Gastrocnemius medialis (tissue), 4 donors: ENCODE measurements around the gene SLC9C1. TPM values are rescaled to one million over a fixed set of nuclear protein-coding genes. Genes with fewer than 3 reads are reported as not detected.

Source experiments
- ATAC-seq, 2 donors: fragments of 150-250 bp; one replicate each; pipeline ENCODE4 v1.9.1; 2016
- DNase-seq, 2 donors: peaks; one replicate each; pipeline ENCODE4 v3.0.0-alpha.2; 2019
- H3K27ac ChIP-seq, 4 donors: fragments of 200-600 bp; sonication (generic); 1 replicate in 1 of 4; 2 replicates in 3 of 4; pipeline ENCODE4 v1.5.1; 2016 to 2018; ENCODE audit warnings: mild to moderate bottlenecking in 2 of 4, moderate library complexity in 1 of 4
- H3K27me3 ChIP-seq, 3 donors: fragments of 200-600 bp; sonication (generic) in 2 of 3; 1 replicate in 1 of 3; 2 replicates in 2 of 3; pipeline versions ENCODE4 v1.5.1 to v1.6.0; 2016 to 2019; ENCODE audit warnings: mild to moderate bottlenecking in 1 of 3, moderate library complexity in 1 of 3
- H3K36me3 ChIP-seq, 2 donors: fragments of 200-600 bp; sonication (generic) in 1 of 2; one replicate each; pipeline ENCODE4 v1.5.1; 2017 to 2018
- H3K4me1 ChIP-seq, 2 donors: fragments of 200-600 bp; sonication (generic) in 1 of 2; one replicate each; pipeline ENCODE4 v1.5.1; 2016 to 2017; ENCODE audit warnings: mild to moderate bottlenecking in 2 of 2
- H3K4me3 ChIP-seq, 4 donors: fragments of 200-600 bp; sonication (generic) in 3 of 4; 1 replicate in 1 of 4; 2 replicates in 3 of 4; pipeline ENCODE4 v1.5.1; 2016 to 2019; ENCODE audit warnings: mild to moderate bottlenecking in 2 of 4
- H3K9me3 ChIP-seq, 3 donors: fragments of 200-600 bp; sonication (generic) in 2 of 3; 1 replicate in 1 of 3; 2 replicates in 2 of 3; pipeline ENCODE4 v1.5.1; 2016 to 2019
- POLR2A ChIP-seq, 2 donors: fragments of 450-650 bp; IDR thresholded peaks; one replicate each; pipeline ENCODE4 v1.6.1; 2017; ENCODE audit warnings: antibody characterized with exemption in 2 of 2, mild to moderate bottlenecking in 2 of 2, moderate library complexity in 2 of 2
- in situ Hi-C, 4 donors: fragments of 200-750 bp; cut with MboI; loops; one replicate each; pipeline versions ENCODE4 v1.15.0 to v1.8.0; 2017; ENCODE audit warnings: low sequenced_read_pairs in 4 of 4
- intact Hi-C: fragments of 100-400 bp; cut with DNase I; formaldehyde crosslinking; loops from one replicate; pipeline ENCODE4 v1.15.1; 2023; ENCODE audit warnings: low total_unique reads
- total RNA-seq, 4 donors: library from RNA; depleted of rRNA; stranded (reverse); fragments of >200 nt; gene quantifications; one replicate each; pipeline versions ENCODE4 v1.1.0 to v1.2.3, GENCODE V29; 2016
- TF ChIP-seq, protein P1 (sequence below), 5 experiments: fragments of 450-650 bp in 3 of 5; fragments of 200-600 bp in 2 of 5; sonication (generic) in 2 of 5; IDR thresholded peaks in 4 of 5; conservative IDR thresholded peaks in 1 of 5; 1 replicate in 4 of 5; 2 replicates in 1 of 5; pipeline ENCODE4 v1.5.1; 2016 to 2019; ENCODE audit warnings: antibody characterized with exemption in 5 of 5, mild to moderate bottlenecking in 3 of 5, moderate library complexity in 3 of 5

The SLC9C1 gene
- total RNA-seq, 4 donors from 2014 or later = not detected

DNA sequence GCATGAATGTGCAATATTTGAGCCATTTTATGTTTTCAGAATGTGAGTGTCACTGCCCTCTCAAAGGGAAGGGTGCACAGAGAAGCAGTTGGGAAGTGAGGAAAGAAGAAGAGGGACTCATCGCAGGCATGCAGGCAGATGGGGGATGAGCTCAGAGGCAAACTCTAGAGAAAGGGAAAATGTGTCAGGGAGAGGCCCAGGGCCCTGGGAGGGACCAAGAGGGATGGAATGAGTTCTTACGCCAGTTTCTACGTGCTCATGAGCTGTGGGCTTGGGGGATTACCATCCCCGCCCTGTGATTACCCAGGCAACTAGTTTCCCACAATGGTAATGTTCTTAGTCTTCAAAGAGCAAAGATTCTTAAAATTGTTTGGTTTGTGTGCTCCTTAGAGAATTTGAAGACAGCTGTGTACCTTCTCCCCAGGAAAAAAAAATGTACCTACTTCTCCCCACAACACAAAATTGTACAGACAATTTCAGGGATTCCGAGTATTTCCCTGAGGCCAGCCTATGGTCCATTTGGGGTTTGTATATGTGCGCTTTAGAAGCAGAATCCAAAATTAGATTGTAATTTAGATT lies 178.8 kb downstream of the SLC9C1 start:
- intact Hi-C loops = loop anchor here (10.0 kb wide), 1 partner anchor 420 kb away; no protein-coding TSS in a partner anchor
- ATAC-seq (no peak), DNase-seq (no peak)
- no peaks in the 10 kb centered on the region for H3K36me3 ChIP-seq
- H3K27me3 ChIP-seq = no peaks in the 10 kb centered on the region
- H3K9me3 ChIP-seq = no peaks in the 10 kb centered on the region
- in situ Hi-C loops = loop anchor here in 1 of 4 donors (25.0 kb wide), 1 partner anchor 397 kb away; no protein-coding TSS in a partner anchor
- H3K4me3 ChIP-seq = no peak overlapping the region
- no peak for TF ChIP-seq POLR2A (IDR thresholded peaks at IDR 0.05)
- TF ChIP-seq, protein P1, sequence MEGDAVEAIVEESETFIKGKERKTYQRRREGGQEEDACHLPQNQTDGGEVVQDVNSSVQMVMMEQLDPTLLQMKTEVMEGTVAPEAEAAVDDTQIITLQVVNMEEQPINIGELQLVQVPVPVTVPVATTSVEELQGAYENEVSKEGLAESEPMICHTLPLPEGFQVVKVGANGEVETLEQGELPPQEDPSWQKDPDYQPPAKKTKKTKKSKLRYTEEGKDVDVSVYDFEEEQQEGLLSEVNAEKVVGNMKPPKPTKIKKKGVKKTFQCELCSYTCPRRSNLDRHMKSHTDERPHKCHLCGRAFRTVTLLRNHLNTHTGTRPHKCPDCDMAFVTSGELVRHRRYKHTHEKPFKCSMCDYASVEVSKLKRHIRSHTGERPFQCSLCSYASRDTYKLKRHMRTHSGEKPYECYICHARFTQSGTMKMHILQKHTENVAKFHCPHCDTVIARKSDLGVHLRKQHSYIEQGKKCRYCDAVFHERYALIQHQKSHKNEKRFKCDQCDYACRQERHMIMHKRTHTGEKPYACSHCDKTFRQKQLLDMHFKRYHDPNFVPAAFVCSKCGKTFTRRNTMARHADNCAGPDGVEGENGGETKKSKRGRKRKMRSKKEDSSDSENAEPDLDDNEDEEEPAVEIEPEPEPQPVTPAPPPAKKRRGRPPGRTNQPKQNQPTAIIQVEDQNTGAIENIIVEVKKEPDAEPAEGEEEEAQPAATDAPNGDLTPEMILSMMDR (IDR thresholded peaks at IDR 0.05 in 4 of 5, conservative IDR thresholded peaks at IDR 0.05 in 1 of 5) = no peak
- H3K27ac ChIP-seq = no peak overlapping the region
- no peaks in the 10 kb centered on the region for H3K4me1 ChIP-seq

DNA sequence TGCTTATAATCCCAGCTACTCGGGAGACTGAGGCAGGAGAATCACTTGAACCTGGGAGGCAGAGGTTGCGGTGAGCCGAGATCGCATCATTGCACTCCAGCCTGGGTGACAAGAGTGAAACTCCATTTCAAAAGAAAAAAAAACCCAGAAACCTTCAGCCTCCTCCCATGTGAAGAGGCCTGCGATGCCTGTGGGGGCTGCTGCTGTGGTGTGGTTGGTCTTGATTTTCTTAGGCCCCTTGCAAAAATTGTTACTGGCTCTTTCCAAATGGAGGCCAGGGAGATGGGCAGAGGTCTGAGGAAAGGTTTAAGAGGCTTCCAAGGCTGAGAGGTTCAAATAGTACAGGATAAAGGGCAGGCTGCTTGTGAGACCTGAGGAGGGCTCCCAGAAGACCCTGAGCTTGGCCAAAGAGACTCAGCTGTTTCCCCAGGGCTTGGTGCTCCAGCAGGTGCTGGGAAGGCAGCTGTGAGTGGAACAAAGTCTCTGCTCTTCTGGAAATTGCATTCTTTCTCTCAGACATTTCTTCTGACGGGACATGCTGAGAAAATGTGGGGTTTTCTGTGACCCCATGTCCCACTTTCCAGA lies 179.3 kb downstream of the SLC9C1 start:
- H3K27me3 ChIP-seq = no peaks in the 10 kb centered on the region
- in situ Hi-C loops = loop anchor here in 1 of 4 donors (25.0 kb wide), 1 partner anchor 398 kb away; no protein-coding TSS in a partner anchor
- no peaks in the 10 kb centered on the region for H3K36me3 ChIP-seq
- H3K4me3 ChIP-seq = no peak overlapping the region
- DNase-seq (no peak), ATAC-seq (no peak)
- intact Hi-C loops = loop anchor here (10.0 kb wide), 1 partner anchor 420 kb away; no protein-coding TSS in a partner anchor
- H3K9me3 ChIP-seq = no peaks in the 10 kb centered on the region
- no peaks in the 10 kb centered on the region for H3K4me1 ChIP-seq
- H3K27ac ChIP-seq = no peak overlapping the region
- no peak for TF ChIP-seq POLR2A (IDR thresholded peaks at IDR 0.05)
- TF ChIP-seq, protein P1 (IDR thresholded peaks at IDR 0.05 in 4 of 5, conservative IDR thresholded peaks at IDR 0.05 in 1 of 5) = no peak

DNA sequence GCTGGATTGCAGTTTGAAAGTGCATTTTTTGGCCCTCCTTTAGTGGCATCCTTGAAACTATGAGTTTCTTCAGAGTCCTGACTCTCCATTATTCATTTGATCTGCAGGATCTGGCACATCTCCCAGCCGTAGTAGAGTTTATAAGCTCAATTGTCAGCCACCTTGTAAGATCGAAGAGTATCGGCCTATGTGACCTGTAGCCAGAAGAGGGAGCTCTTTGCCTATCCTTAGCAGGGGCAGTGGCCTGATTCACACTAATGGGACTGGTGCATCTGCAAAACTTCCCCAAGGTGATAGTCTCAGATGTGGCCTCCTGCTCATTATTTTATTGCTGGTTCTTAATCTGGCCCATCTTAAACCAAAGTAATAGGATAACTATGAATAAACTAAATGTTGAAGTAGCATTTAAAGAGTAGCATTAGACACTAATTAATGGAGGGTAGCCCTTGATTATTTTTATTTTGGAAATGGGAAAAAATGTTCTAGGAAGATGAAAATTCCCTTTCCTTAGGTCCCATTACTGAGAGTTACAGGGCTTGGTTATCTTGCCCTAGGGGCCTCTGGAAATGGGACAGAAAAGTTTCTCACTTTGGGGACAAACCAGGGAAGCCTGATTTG lies 182.1 kb downstream of the SLC9C1 start:
- intact Hi-C loops = loop anchor here (10.0 kb wide), 1 partner anchor 423 kb away; no protein-coding TSS in a partner anchor
- TF ChIP-seq, protein P1 (IDR thresholded peaks at IDR 0.05 in 4 of 5, conservative IDR thresholded peaks at IDR 0.05 in 1 of 5) = peak in 4 of 5 experiments; percentile 9 to 52 (median 33)
- TF ChIP-seq POLR2A (IDR thresholded peaks at IDR 0.05) = no peak
- H3K4me3 ChIP-seq = no peak overlapping the region
- no peak overlapping the region for H3K27ac ChIP-seq
- DNase-seq = no peak
- no peaks in the 10 kb centered on the region for H3K9me3 ChIP-seq
- in situ Hi-C loops = loop anchor here in 1 of 4 donors (25.0 kb wide), 1 partner anchor 400 kb away; no protein-coding TSS in a partner anchor
- no peaks in the 10 kb centered on the region for H3K27me3 ChIP-seq
- ATAC-seq = no peak
- H3K4me1 ChIP-seq = no peaks in the 10 kb centered on the region
- H3K36me3 ChIP-seq = no peaks in the 10 kb centered on the region

DNA sequence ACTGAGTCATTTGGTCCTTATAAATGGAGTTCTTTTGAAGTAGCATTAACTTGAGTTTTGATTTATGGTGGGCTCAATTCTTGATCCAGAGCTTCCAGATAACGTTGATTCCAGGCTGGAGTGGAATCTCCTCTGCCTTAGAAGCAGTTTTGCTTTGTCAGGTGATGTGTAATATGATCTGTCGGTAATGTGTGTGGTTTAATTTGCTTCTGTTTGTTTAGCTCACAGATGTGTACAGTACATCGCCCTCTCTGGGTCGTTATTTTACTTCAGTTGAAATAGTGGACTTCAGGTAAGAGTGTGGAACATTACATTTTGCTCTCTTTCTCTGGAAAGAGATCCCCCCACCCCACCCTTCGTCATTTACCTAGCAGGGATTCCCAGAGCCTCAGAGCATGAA lies 184.7 kb downstream of the SLC9C1 start:
- no peak overlapping the region for H3K27ac ChIP-seq
- no peaks in the 10 kb centered on the region for H3K4me1 ChIP-seq
- H3K36me3 ChIP-seq = no peaks in the 10 kb centered on the region
- TF ChIP-seq, protein P1 (IDR thresholded peaks at IDR 0.05 in 4 of 5, conservative IDR thresholded peaks at IDR 0.05 in 1 of 5) = no peak
- TF ChIP-seq POLR2A (IDR thresholded peaks at IDR 0.05) = no peak
- no peak for ATAC-seq
- H3K4me3 ChIP-seq = no peak overlapping the region
- no peak for DNase-seq
- intact Hi-C loops (no loop called here), in situ Hi-C loops (loop anchor here in 1 of 4 donors (25.0 kb wide), 1 partner anchor 403 kb away; no protein-coding TSS in a partner anchor)
- no peaks in the 10 kb centered on the region for H3K9me3 ChIP-seq
- no peaks in the 10 kb centered on the region for H3K27me3 ChIP-seq
